Activated naive CD8-positive, alpha-beta T cell treated with anti-CD3 and anti-CD28 coated beads, Interleukin-2, amount 50 U/mL, for 24 hours (primary cell): ENCODE measurements around the gene SYF2.
"Not testable (repeated sequence)": the region's sequence is repeated elsewhere in the genome, so short reads cannot be mapped to it uniquely, and the experiment has no call there.

Experiments
- ATAC-seq: fragments of 150-1000 bp; cut with Tn5 transposase; one replicate; pipeline ENCODE4 v1.10.0; 2021
- DNase-seq: peaks from one replicate; pipeline ENCODE4 v3.0.0; 2021
- H3K27ac Mint-ChIP-seq: one replicate; pipeline ENCODE4 v1.8.0; 2021; ENCODE audit warnings: mild to moderate bottlenecking, mixed read lengths
- H3K27me3 Mint-ChIP-seq: one replicate; pipeline ENCODE4 v1.8.0; 2021; ENCODE audit warnings: mixed read lengths
- H3K36me3 Mint-ChIP-seq: one replicate; pipeline ENCODE4 v1.8.0; 2021; ENCODE audit warnings: low read depth, mixed read lengths
- H3K4me1 Mint-ChIP-seq: one replicate; pipeline ENCODE4 v1.8.0; 2021; ENCODE audit warnings: mixed read lengths
- H3K4me3 Mint-ChIP-seq: one replicate; pipeline ENCODE4 v1.8.0; 2021; ENCODE audit warnings: mild to moderate bottlenecking, moderate library complexity, mixed read lengths
- H3K9me3 Mint-ChIP-seq: one replicate; pipeline ENCODE4 v1.8.0; 2021; ENCODE audit warnings: mixed read lengths

SYF2 gene

GRCh38 chr1:25255706-25256577, 23.6 kb upstream of the SYF2 start:
- ATAC-seq (no peak), DNase-seq (no peak)
- Mint-ChIP-seq H3K4me3 (no peak overlapping the region), H3K9me3 (no peaks in the 10 kb centered on the region), H3K27ac (no peak overlapping the region), H3K27me3 (no peaks in the 10 kb centered on the region), H3K36me3 (no peaks in the 10 kb centered on the region), H3K4me1 (peaks cover 9% of the 10 kb centered on the region)

DNA sequence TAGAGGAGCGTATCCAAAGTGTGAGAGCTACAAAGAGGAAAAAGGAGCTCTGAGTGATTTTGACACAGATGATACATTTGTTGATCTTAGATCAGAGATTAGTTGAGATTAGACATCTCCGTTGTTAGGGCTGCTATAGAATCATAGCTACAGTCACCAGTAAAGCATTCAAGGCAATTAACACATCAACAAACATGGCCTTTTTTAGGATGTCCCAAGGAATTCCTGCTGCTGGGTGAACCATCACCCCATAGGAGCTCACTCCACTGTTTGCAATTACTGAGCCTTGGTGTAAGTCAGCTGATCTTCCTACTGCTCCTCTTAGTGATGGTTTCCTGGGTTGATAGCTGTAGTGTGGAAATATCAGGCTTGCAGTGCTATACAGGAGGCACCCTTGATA, 21.6 kb upstream of the SYF2 start:
- Mint-ChIP-seq H3K36me3 (no peaks in the 10 kb centered on the region), H3K27me3 (no peaks in the 10 kb centered on the region), H3K4me1 (no peaks in the 10 kb centered on the region), H3K9me3 (no peaks in the 10 kb centered on the region), H3K27ac (no peak overlapping the region), H3K4me3 (no peak overlapping the region)
- DNase-seq: no peak
- no peak for ATAC-seq

DNA sequence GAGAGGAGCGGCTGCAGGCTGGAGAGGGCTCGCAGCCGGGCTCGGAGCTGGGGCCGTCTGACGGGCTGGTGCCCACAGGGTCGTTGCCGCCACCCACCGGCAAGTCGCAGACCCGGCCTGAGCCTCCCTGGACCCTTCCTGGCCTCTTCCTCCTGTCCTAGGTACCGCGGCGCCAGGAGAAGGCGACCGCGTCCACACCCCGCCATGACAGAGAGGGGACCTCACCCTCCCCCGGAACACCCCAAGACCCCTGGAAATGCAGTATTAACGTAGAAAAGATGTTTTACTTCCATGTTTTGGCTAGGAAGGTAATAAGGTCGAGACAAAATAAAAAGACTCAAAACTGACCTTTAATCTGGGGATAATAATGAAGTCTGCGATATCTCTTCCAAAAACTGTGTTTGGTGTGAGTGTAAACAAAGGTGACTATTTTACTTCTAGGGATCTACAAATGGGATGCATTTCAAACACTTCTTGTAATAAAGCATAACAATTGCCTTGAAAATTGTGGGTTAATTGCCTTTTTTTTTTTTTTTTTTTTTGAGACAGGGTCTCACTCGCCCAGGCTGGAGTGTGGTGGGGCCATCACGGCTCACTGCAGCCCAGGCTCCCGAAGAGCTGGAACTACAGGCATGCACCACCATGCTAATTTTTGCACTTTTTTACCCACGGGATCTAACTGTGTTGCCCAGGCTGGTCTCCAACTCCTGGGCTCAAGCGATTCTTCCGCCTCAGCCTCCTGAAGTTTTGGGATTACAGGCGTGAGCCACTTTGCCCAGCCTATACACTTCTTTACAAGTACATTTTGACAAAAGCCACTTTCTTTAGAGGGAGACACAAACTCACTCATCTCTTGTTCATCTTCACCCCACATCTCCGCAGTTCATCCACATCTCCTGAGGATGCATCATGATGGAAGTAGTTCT, 15.8 kb upstream of the SYF2 start:
- peak overlapping the region; percentile 98 for H3K27ac Mint-ChIP-seq
- H3K36me3 Mint-ChIP-seq: peaks cover 39% of the 10 kb centered on the region
- peaks cover 3% of the 10 kb centered on the region for H3K27me3 Mint-ChIP-seq
- H3K4me1 Mint-ChIP-seq: peaks cover 45% of the 10 kb centered on the region
- peak overlapping the region; percentile 94 for H3K4me3 Mint-ChIP-seq
- no peak for ATAC-seq
- no peaks in the 10 kb centered on the region for H3K9me3 Mint-ChIP-seq
- no peak for DNase-seq

DNA sequence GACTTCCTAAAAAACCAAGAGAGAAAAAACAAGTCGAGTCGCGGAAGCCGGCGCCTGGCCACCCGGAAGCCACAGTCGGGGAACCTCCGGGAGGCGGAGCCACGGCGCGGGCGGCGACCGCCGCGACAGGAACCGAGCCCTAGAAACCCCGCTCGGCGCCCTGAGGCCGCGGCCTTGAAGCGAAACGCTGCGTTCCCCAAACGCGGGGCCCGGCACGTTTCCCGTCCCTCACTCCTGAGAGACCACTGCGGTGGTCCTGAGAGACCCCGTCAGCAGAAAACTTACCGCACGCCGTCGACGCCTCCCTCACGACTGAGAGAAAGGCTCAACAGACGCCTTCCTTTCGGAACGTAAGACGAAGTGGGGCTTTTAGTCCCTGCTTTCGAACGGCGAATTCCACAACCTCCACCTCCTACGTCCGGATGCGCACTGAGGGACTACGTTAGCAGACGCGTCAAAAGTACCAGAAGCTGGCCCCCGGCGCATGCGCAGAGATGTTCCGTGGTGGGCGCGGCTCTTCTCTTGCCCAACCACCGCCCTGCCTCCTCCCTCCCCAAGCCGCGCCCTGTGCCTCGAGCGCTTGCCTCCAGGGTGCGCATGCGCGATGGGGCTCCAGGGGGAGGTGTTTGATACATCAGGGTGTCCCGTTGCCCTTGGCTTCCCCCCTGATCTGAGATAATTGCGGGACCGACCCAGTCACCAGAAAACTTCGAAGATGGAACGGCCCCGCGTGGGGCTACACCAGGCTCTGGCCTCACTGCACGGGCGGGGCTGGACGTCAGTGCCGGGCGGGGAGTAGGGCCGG, 14.9 kb upstream of the SYF2 start, which contains the start of gene RSRP1:
TSS of gene RSRP1 (minus strand) at position 431 of the 805 bp plus-strand sequence. CDS start 491 bp downstream, outside the sequence.
- H3K27me3 Mint-ChIP-seq: peaks cover 3% of the 10 kb centered on the region
- H3K4me1 Mint-ChIP-seq: peaks cover 53% of the 10 kb centered on the region
- DNase-seq (peak; percentile 100), ATAC-seq (peak; percentile 95)
- H3K4me3 Mint-ChIP-seq: peak within 1 kb of the TSS; percentile 94
- peaks cover 48% of the 10 kb centered on the region for H3K36me3 Mint-ChIP-seq
- H3K9me3 Mint-ChIP-seq: no peaks in the 10 kb centered on the region
- H3K27ac Mint-ChIP-seq: peak within 1 kb of the TSS; percentile 98

- peak; percentile 45 for DNase-seq
- H3K4me3 Mint-ChIP-seq: peak overlapping the region; percentile 94
- H3K36me3 Mint-ChIP-seq: peaks cover 51% of the 10 kb centered on the region
- H3K9me3 Mint-ChIP-seq: no peaks in the 10 kb centered on the region
- no peak for ATAC-seq
- peaks cover 56% of the 10 kb centered on the region for H3K4me1 Mint-ChIP-seq
- H3K27me3 Mint-ChIP-seq: peaks cover 3% of the 10 kb centered on the region
- H3K27ac Mint-ChIP-seq: peak overlapping the region; percentile 98
Measured at GRCh38 chr1:25246600-25247023, 14.3 kb upstream of the SYF2 start.

- H3K4me3 Mint-ChIP-seq: peak overlapping the region; percentile 94
- peaks cover 3% of the 10 kb centered on the region for H3K27me3 Mint-ChIP-seq
- H3K9me3 Mint-ChIP-seq: no peaks in the 10 kb centered on the region
- no peak for DNase-seq
- H3K27ac Mint-ChIP-seq: peak overlapping the region; percentile 98
- peaks cover 53% of the 10 kb centered on the region for H3K36me3 Mint-ChIP-seq
- ATAC-seq: peak; percentile 4
- peaks cover 60% of the 10 kb centered on the region for H3K4me1 Mint-ChIP-seq
Measured at GRCh38 chr1:25245809-25246599, 13.7 kb upstream of the SYF2 start.

DNA sequence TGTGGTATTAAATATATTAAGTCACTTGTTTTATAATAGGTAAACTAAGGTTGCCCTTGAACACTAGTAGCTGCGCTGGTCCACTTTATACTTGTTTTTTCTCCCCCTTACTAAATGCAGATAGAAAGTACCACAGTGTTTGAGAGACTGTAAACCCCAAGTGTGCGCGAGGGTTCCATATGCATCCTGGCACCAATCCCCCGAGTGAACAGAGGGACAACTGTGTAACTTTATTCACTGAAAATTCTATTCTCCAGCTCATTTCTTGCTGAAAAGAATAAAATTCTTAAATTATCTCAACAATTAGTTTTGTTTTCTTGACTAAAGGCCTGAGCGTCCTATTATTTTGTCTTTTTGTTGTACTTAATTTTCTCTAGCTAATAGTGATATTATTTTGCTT, 13.1 kb upstream of the SYF2 start:
- Mint-ChIP-seq H3K4me3 (peak overlapping the region; percentile 94), H3K27ac (peak overlapping the region; percentile 98), H3K9me3 (no peaks in the 10 kb centered on the region), H3K4me1 (peaks cover 66% of the 10 kb centered on the region), H3K36me3 (peaks cover 57% of the 10 kb centered on the region), H3K27me3 (peaks cover 3% of the 10 kb centered on the region)
- ATAC-seq (no peak), DNase-seq (no peak)

- peaks cover 78% of the 10 kb centered on the region for H3K4me1 Mint-ChIP-seq
- H3K9me3 Mint-ChIP-seq: no peaks in the 10 kb centered on the region
- H3K4me3 Mint-ChIP-seq: peak overlapping the region; percentile 15
- no peak for DNase-seq
- peaks cover 3% of the 10 kb centered on the region for H3K27me3 Mint-ChIP-seq
- H3K27ac Mint-ChIP-seq: peak overlapping the region; percentile 33
- ATAC-seq: no peak
- H3K36me3 Mint-ChIP-seq: peaks cover 61% of the 10 kb centered on the region
Measured at GRCh38 chr1:25243907-25244306, 11.6 kb upstream of the SYF2 start.

- H3K36me3 Mint-ChIP-seq: peaks cover 39% of the 10 kb centered on the region
- peak; percentile 95 for ATAC-seq
- H3K27ac Mint-ChIP-seq: peak overlapping the region; percentile 95
- peaks cover 68% of the 10 kb centered on the region for H3K4me1 Mint-ChIP-seq
- peak; percentile 94 for DNase-seq
- no peaks in the 10 kb centered on the region for H3K27me3 Mint-ChIP-seq
- H3K4me3 Mint-ChIP-seq: peak overlapping the region; percentile 88
- H3K9me3 Mint-ChIP-seq: no peaks in the 10 kb centered on the region
Measured at GRCh38 chr1:25239681-25240541, 7.6 kb upstream of the SYF2 start.

DNA sequence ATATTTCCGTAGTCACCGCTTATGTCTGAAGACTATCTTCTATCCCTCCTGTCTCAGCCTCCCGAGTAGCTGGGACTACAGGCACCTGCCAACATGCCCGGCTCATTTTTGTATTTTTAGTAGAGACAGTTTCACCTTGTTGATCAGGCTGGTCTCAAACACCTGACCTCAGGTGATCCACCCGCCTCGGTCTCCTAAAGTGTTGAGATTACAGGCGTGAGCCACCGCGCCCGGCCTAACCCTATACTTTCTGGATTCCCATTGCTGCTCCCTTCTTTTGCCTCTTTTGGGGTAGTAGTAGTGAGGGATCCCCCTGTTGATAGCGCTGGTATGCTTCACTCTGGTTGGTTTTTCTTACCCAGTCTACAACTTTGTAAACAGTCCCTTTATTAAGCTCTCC, 5.7 kb upstream of the SYF2 start:
- Mint-ChIP-seq H3K36me3 (peaks cover 28% of the 10 kb centered on the region), H3K4me3 (no peak overlapping the region), H3K9me3 (no peaks in the 10 kb centered on the region), H3K27me3 (no peaks in the 10 kb centered on the region), H3K4me1 (peaks cover 64% of the 10 kb centered on the region), H3K27ac (no peak overlapping the region)
- ATAC-seq (no peak), DNase-seq (no peak)

GRCh38 chr1:25236261-25236660, 4.0 kb upstream of the SYF2 start:
- ATAC-seq, H3K27me3 Mint-ChIP-seq, H3K27ac Mint-ChIP-seq, H3K4me3 Mint-ChIP-seq, DNase-seq, H3K9me3 Mint-ChIP-seq: not testable (repeated sequence)
- peaks cover 15% of the 10 kb centered on the region for H3K36me3 Mint-ChIP-seq
- peaks cover 57% of the 10 kb centered on the region for H3K4me1 Mint-ChIP-seq

- H3K9me3 Mint-ChIP-seq, H3K4me3 Mint-ChIP-seq, H3K27ac Mint-ChIP-seq: not testable (repeated sequence)
Measured at GRCh38 chr1:25235411-25235810, 3.1 kb upstream of the SYF2 start.

More at GRCh38 chr1:25235411-25235810, 3.1 kb upstream of the SYF2 start:
- Mint-ChIP-seq H3K4me1 (peaks cover 55% of the 10 kb centered on the region), H3K36me3 (peaks cover 13% of the 10 kb centered on the region)
- ATAC-seq, H3K27me3 Mint-ChIP-seq, DNase-seq: not testable (repeated sequence)
